Measurements from ENCODE around the gene EEF1AKMT1. TPM values are rescaled to one million over a fixed set of nuclear protein-coding genes. Genes with fewer than 3 reads are reported as not detected.

EEF1AKMT1 gene
- total RNA-seq, 1 experiment from 2014 or later: 9.8 TPM

- TF ChIP-seq SP1 (IDR thresholded peaks at IDR 0.05; ENCODE audit: low read depth) (no peak), RAD21 (IDR thresholded peaks at IDR 0.05; ENCODE audit: low read depth) (no peak), ZNF274 (IDR thresholded peaks at IDR 0.05; ENCODE audit: low read depth, low read length) (no peak), ZBTB33 (IDR thresholded peaks at IDR 0.05; ENCODE audit: extremely low read depth, insufficient replicate concordance, low read length) (no peak), ATF3 (IDR thresholded peaks at IDR 0.05) (no peak), FOSL1 (IDR thresholded peaks at IDR 0.05; ENCODE audit: low read depth) (no peak), YY1 (IDR thresholded peaks at IDR 0.05; ENCODE audit: extremely low read depth, insufficient replicate concordance, low read depth, low read length) (no peak), POLR2AphosphoS5 (IDR thresholded peaks at IDR 0.05; ENCODE audit: low read depth, low read length) (no peak), ZFX (IDR thresholded peaks at IDR 0.05) (no peak)
- intact Hi-C loops (cut with micrococcal nuclease): no loop called here
- Histone ChIP-seq H3K4me1 (ENCODE audit: control insufficient read depth in 1 of 2, insufficient read depth in 2 of 2, low read length in 2 of 2) (no peaks in the 10 kb centered on the region), H3K4me2 (ENCODE audit: low read length) (no peak overlapping the region), H4K20me1 (ENCODE audit: insufficient read depth) (no peaks in the 10 kb centered on the region), H3K9ac (ENCODE audit: low read length) (no peak overlapping the region), H3K36me3 (ENCODE audit: control insufficient read depth in 1 of 2, insufficient read depth in 2 of 2, low read length in 2 of 2) (peaks cover 12 to 13% of the 10 kb centered on the region in 2 experiments; a peak in 3 of 4 replicates), H3K4me3 (replicated peaks in 1 of 2; ENCODE audit: low read depth in 1 of 2, low read length in 2 of 2) (no peak overlapping the region), H3K79me2 (ENCODE audit: insufficient read depth, low read length) (peaks cover 25% of the 10 kb centered on the region), H3K9me3 (ENCODE audit: control insufficient read depth in 1 of 2, insufficient read depth in 1 of 2, low read depth in 1 of 2, low read length in 2 of 2) (no peaks in the 10 kb centered on the region), H3K27ac (ENCODE audit: low read depth, low read length) (no peak overlapping the region), H3K9me2 (ENCODE audit: insufficient read depth) (no peaks in the 10 kb centered on the region), H2AFZ (ENCODE audit: low read depth, low read length, poor library complexity, severe bottlenecking) (no peak overlapping the region), H3K27me3 (ENCODE audit: insufficient read depth, low read length) (no peaks in the 10 kb centered on the region)
- CTCF ChIA-PET: no interaction called here
- no peak for DNase-seq (ENCODE audit: low read depth, low spot score)
- no TSS peak for BruUV-seq (replicated peaks)
- POLR2A ChIA-PET: no interaction called here
- RAD21 ChIA-PET (ENCODE audit: low non-redundant PET in 1 of 2, low total read pairs in 2 of 2, uncharacterized antibody in 2 of 2, unreplicated experiment in 2 of 2): no interaction called here
- ATAC-seq: no peak
These were observed 35.1 kb upstream of the EEF1AKMT1 start for GRCh38 chr13:20808874-20809273.
